ENCODE results near the gene SND1. TPM values are rescaled to one million over a fixed set of nuclear protein-coding genes. Genes with fewer than 3 reads are reported as not detected.

The SND1 gene
- total RNA-seq, 1 donor from 2014 or later, result 165 TPM

- H3K27ac Mint-ChIP-seq (ENCODE audit: unreplicated experiment), result peak overlapping the region; percentile 40
These were observed 334.9 kb downstream of the SND1 start for GRCh38 chr7:127986581-127987521.

GRCh38 chr7:127988751-127989150 lies 336.8 kb downstream of the SND1 start:
- H3K27me3 Mint-ChIP-seq (ENCODE audit: unreplicated experiment), result peaks cover 8% of the 10 kb centered on the region
- no peak overlapping the region for H3K27ac Mint-ChIP-seq (ENCODE audit: unreplicated experiment)
- no peak overlapping the region for H3K4me3 Mint-ChIP-seq (ENCODE audit: unreplicated experiment)
- no peak for TF ChIP-seq CTCF (IDR thresholded peaks at IDR 0.05; ENCODE audit: partially characterized antibody, unreplicated experiment)
- H3K9me3 Mint-ChIP-seq (ENCODE audit: unreplicated experiment), result peaks cover 2% of the 10 kb centered on the region
- DNase-seq, result no peak
- H3K4me1 Mint-ChIP-seq (ENCODE audit: low read depth, unreplicated experiment), result peaks cover 35% of the 10 kb centered on the region
- no peaks in the 10 kb centered on the region for H3K36me3 Mint-ChIP-seq (ENCODE audit: unreplicated experiment)

More at GRCh38 chr7:127986581-127987521, 334.9 kb downstream of the SND1 start:
- TF ChIP-seq CTCF (IDR thresholded peaks at IDR 0.05; ENCODE audit: partially characterized antibody, unreplicated experiment), result no peak
- no peaks in the 10 kb centered on the region for H3K36me3 Mint-ChIP-seq (ENCODE audit: unreplicated experiment)
- H3K27me3 Mint-ChIP-seq (ENCODE audit: unreplicated experiment), result peaks cover 8% of the 10 kb centered on the region
- H3K4me1 Mint-ChIP-seq (ENCODE audit: low read depth, unreplicated experiment), result peaks cover 35% of the 10 kb centered on the region
- no peak overlapping the region for H3K4me3 Mint-ChIP-seq (ENCODE audit: unreplicated experiment)
- DNase-seq, result no peak
- H3K9me3 Mint-ChIP-seq (ENCODE audit: unreplicated experiment), result peaks cover 2% of the 10 kb centered on the region

GRCh38 chr7:127993317-127993716 lies 341.3 kb downstream of the SND1 start:
- DNase-seq, result no peak
- TF ChIP-seq CTCF (IDR thresholded peaks at IDR 0.05; ENCODE audit: partially characterized antibody, unreplicated experiment), result no peak
- Mint-ChIP-seq H3K27me3 (ENCODE audit: unreplicated experiment) (peaks cover 4% of the 10 kb centered on the region), H3K9me3 (ENCODE audit: unreplicated experiment) (peaks cover 5% of the 10 kb centered on the region), H3K4me1 (ENCODE audit: low read depth, unreplicated experiment) (peaks cover 42% of the 10 kb centered on the region), H3K36me3 (ENCODE audit: unreplicated experiment) (no peaks in the 10 kb centered on the region), H3K27ac (ENCODE audit: unreplicated experiment) (no peak overlapping the region), H3K4me3 (ENCODE audit: unreplicated experiment) (no peak overlapping the region)

- H3K36me3 Mint-ChIP-seq (ENCODE audit: unreplicated experiment), result no peaks in the 10 kb centered on the region
- H3K9me3 Mint-ChIP-seq (ENCODE audit: unreplicated experiment), result peaks cover 5% of the 10 kb centered on the region
- peaks cover 36% of the 10 kb centered on the region for H3K4me1 Mint-ChIP-seq (ENCODE audit: low read depth, unreplicated experiment)
- TF ChIP-seq CTCF (IDR thresholded peaks at IDR 0.05; ENCODE audit: partially characterized antibody, unreplicated experiment), result no peak
- no peak for DNase-seq
- H3K27ac Mint-ChIP-seq (ENCODE audit: unreplicated experiment), result peak overlapping the region; percentile 7
- H3K4me3 Mint-ChIP-seq (ENCODE audit: unreplicated experiment), result no peak overlapping the region
- peaks cover 4% of the 10 kb centered on the region for H3K27me3 Mint-ChIP-seq (ENCODE audit: unreplicated experiment)
These were observed 342.0 kb downstream of the SND1 start for GRCh38 chr7:127993987-127994386.
